GM12873 (cell line): ENCODE results near the gene ASXL1.

Experiments
- TF ChIP-seq, protein P1 (sequence below): IDR thresholded peaks from 2 replicates; pipeline ENCODE4 v1.5.1; 2012; ENCODE audit warnings: low read depth, mild to moderate bottlenecking, moderate library complexity, low read length, control low read depth; ENCODE audit not compliant: insufficient read depth; ENCODE audit errors: missing control alignments

ASXL1 gene

DNA sequence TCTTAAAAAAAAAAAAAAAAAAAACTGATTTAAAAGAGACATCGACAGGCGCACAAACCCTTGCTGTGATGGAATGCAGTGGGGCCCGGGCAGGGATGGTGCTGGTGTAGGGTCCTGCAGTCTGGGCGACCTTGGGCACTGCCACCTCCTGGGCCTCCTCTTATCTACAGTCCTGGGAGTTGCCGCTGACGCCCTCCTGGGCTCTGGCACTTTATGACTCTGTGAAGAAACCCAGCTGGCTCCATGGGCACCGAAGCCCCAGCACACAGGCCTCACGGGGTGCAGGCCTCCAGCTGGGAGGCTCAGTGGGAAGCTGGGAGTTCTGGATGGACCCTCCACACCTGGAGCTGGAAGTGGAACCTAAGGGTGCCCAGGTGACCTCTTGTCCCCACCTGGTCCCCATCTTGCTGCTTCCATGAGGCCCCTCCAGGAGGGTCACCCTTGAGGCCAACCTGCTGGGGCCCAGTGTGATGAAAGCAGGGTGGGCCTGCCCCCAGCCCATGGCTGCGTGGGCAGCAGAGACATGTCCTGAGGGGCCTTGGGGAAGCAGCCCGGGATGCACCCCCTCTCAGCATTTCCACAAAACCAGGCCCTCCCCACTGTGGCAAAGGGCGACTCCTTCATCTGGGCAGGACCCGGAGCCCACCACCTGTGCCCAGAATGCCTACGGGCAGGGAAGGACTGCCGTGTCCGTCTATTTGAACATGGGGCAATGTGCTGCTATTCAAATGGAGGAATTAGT, 104.9 kb downstream of the ASXL1 start:
- TF ChIP-seq, protein P1, sequence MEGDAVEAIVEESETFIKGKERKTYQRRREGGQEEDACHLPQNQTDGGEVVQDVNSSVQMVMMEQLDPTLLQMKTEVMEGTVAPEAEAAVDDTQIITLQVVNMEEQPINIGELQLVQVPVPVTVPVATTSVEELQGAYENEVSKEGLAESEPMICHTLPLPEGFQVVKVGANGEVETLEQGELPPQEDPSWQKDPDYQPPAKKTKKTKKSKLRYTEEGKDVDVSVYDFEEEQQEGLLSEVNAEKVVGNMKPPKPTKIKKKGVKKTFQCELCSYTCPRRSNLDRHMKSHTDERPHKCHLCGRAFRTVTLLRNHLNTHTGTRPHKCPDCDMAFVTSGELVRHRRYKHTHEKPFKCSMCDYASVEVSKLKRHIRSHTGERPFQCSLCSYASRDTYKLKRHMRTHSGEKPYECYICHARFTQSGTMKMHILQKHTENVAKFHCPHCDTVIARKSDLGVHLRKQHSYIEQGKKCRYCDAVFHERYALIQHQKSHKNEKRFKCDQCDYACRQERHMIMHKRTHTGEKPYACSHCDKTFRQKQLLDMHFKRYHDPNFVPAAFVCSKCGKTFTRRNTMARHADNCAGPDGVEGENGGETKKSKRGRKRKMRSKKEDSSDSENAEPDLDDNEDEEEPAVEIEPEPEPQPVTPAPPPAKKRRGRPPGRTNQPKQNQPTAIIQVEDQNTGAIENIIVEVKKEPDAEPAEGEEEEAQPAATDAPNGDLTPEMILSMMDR, result no peak

DNA sequence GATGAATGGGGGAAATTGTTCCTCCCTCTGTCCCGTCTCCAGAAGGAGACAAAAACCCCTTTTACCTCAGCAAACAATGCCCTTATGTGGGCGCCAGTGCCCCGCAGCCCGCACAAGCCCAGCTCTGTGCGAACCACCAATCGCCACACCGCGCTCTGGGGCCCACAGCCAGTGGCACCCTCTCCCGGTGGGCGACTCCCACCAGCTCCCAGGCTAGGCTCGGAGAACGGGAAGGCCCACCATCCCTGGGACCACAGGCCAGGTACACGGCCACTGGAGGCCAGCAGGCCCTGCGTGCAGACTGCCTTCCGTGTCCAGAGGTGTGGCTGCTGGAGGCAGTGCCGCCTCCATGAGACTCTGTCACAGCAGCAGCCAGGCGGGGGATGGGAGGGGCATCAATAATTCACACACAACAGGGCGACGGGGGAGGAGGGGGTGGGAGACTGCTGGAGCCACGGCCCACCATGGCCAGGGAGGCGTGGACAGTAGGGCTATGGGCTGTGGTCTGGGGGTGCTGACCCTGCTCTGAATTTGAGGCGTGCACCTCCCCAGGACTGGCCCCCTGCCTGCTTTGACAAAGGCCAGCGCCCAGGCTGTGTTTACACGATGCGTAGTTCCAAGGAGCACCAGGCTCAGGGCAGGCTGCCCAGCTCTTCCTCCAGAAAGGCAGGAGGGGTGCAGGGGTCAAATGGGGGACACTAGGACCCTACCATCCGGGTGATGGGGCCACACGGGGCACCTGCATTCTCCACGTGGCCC, 105.7 kb downstream of the ASXL1 start:
- TF ChIP-seq, protein P1, result no peak

DNA sequence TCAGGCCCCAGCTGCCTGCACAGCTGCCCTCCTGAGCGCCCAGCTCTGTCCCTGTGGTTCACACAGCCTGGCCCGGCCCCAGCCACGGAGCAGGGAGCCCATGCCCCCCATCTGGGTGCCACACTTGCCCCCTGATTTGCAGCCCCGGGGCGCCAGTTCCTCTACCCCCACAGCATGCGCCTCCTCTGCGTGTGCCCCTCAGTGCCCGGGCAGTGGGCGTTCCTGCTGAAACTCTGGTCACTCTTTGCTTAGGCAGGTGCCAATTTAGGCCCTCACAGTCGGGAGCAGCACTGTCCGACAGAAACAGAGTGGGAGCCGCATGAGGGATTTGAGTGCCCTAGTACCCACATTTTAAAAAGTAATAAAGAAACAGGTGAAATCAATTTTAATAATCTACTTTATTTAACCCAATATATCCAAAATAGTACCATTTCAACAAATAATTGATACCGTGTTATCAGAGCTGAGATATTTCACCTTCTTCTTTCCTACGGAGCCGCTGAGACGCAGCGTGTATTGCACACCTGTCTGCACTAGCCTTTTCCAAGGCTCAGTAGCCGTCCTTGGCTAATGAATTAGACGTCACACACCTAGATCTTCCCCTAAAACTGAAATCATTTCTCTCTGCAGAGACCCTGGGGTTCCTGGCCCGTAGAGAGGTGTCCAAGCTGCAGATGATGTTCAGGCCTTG, 106.4 kb downstream of the ASXL1 start:
- TF ChIP-seq, protein P1, result no peak

DNA sequence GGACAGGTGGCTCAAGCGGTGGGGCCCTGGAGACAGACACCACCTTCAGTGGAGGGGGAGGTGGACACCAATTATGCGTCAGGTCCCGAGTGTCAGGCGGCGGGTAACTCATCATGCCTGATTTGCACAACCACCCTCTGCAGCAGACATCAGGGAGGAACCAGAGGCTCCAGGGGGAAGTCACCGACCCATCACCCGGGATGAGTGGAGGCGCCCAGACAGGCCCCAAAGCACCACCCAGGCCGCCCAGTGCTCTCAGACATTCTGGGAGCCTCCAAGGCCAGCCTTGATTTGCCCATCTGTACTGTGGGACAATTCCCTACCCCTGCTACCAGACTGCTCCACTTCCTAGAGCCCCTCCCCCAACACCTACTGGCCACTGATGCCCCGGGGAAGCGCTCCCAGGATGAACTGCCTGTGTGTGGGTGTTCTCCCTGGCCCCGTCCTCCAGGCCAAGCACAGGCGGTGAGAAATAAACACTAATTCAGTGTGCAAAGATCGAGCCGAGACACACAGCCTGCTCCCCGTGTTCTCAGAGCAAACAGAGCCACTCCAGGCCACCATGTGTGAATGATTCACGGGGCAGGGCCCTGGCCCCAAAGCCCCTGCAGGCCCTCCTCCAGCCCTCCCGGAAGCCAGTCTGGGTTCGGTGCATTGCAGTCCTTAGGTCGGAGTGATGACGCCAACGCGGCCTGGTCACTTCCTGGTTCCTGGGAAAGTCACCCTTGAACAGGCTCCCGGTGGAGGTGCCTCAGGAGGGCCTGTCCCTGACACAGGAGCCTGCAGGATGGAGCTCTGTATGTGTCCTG, 107.2 kb downstream of the ASXL1 start:
- TF ChIP-seq, protein P1, result no peak

DNA sequence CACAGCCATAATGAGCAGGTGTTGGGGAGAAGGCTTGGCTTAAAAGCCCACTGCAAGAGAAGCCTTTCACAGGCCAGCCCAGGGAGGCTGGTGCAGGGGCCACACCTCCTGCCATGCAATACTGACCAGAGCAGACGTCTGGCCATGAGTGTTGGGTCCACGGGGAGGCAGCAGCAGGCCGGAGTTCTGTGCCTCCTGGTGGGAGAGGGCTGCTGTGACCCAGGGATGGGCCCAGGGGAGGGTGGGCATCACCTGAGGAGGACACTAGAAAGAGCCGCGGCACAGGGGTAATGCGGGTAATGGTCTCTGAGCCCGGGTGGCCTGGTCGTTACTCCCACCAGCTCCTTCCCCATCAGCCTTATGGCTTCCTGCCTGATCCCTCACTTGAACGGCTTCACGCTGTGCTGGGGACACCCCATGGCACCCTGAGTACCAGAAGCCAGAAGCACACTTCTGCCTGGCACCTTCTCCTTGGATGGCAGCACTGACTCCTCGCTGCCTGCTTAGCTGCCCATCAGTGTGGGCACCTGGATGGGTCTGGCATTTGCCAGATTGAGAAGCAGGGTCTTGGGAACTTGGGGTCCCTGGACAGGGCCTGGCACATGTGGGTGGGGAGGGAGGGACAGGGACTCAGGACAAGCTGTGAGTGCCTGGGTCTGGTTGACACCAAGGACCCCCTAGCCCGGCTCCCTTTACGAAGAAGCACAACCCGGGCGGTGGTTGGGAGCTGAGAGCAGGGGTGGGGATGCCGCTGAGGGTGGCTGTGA, 108.8 kb downstream of the ASXL1 start:
- TF ChIP-seq, protein P1, result no peak

DNA sequence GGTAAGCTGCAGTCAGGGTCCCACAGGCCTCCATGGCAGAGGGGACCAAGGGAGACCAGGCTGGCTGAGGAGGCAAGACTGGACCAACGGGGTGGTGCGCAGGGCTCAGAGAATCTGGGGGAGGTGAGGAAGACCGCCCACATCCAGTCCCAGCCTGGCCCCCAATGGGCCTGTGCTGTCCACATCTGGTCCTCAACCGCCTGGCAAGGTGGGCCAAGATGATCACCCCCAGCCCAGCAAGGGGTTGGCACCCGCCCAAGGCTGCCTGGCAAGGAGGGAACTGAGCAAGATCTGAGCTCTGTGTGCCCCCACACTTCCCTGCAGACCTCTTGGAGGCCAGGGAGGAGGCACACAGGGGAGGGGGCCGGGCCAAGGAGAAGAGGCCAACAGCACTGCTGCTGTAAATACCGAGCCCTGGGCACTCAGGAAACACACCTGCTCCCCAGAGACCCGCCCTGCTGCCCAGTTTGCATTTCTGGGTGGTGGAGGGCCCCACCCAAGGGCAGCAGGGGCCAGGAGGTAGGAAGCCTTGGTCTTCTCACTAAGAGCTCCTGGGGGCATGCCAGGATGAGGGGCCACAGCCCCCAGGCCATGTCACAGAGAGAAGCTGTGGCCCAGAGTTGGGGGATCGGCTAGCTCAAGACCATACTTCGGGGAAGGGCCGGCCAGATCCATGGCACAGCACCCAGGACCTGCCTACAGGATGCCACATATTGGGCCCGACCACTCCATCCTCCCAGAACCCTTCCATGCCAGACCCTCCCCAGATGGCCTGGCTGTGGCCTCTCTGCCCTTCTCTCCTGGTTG, 109.6 kb downstream of the ASXL1 start:
- TF ChIP-seq, protein P1, result no peak
